IMR-90 (cell line): ENCODE data around the gene LRRTM3. TPM values are rescaled to one million over a fixed set of nuclear protein-coding genes. Genes with fewer than 3 reads are reported as not detected.

Experiments
- ATAC-seq: fragments of 200-7000 bp; cut with Tn5 transposase; 2 replicates; pipeline ENCODE4 v1.9.1; 2020; ENCODE audit warnings: low read depth, mild to moderate bottlenecking, moderate library complexity
- BruUV-seq: library from RNA; stranded (reverse); fragments of 400-500 nt; replicated peaks from 2 replicates; lab custom pipeline; 2021; lab: Mats Ljungman, UMichigan
- CTCF ChIA-PET: fragments of 300-600 bp; formaldehyde crosslinking; extraction: SDS; loops from one replicate; lab custom pipeline; 2021; ENCODE audit warnings: antibody characterized with exemption; lab: Yijun Ruan, JAX
- POLR2A ChIA-PET: fragments of 300-600 bp; sonication (Branson Sonifier 250); formaldehyde crosslinking; loops from one replicate; lab custom pipeline; 2022; ENCODE audit warnings: antibody characterized with exemption; ENCODE audit not compliant: unreplicated experiment; lab: Charles Lee
- DNase-seq: peaks from one replicate; pipeline ENCODE4 v3.0.0; 2013
- H2AFZ ChIP-seq: replicated peaks from 2 replicates; pipeline ENCODE3; 2013; ENCODE audit warnings: low read length, mild to moderate bottlenecking; ENCODE audit not compliant: poor library complexity
- H2AK5ac ChIP-seq: 2 replicates; pipeline ENCODE4 v1.6.1; 2013; ENCODE audit warnings: low read depth, low read length, inconsistent platforms
- H2AK9ac ChIP-seq: replicated peaks from 2 replicates; pipeline ENCODE3; 2013; ENCODE audit warnings: mild to moderate bottlenecking, low read depth, low read length, moderate library complexity; ENCODE audit not compliant: poor library complexity
- H2BK120ac ChIP-seq: 2 replicates; pipeline ENCODE4 v1.6.1; 2013; ENCODE audit warnings: low read depth, low read length, inconsistent platforms
- H2BK15ac ChIP-seq: 3 replicates; pipeline ENCODE4 v1.6.1; 2013; ENCODE audit warnings: low read depth, low read length, inconsistent platforms
- H2BK20ac ChIP-seq: 2 replicates; pipeline ENCODE4 v1.6.1; 2013; ENCODE audit warnings: low read depth, mild to moderate bottlenecking, inconsistent platforms, low read length, moderate library complexity
- H2BK5ac ChIP-seq: 2 replicates; pipeline ENCODE4 v1.6.1; 2013; ENCODE audit warnings: mild to moderate bottlenecking, low read depth, low read length, inconsistent platforms; ENCODE audit not compliant: poor library complexity, severe bottlenecking
- H3K14ac ChIP-seq: replicated peaks from 2 replicates; pipeline ENCODE4 v1.6.1; 2013; ENCODE audit warnings: low read depth, low read length, inconsistent platforms
- H3K18ac ChIP-seq: 2 replicates; pipeline ENCODE4 v1.6.1; 2013; ENCODE audit warnings: low read depth, low read length, control low read depth
- H3K23ac ChIP-seq: 2 replicates; pipeline ENCODE4 v1.6.1; 2013; ENCODE audit warnings: low read depth, low read length, inconsistent platforms
- H3K27ac ChIP-seq: 2 replicates; pipeline ENCODE4 v1.5.1; 2013; ENCODE audit warnings: mild to moderate bottlenecking, control low read depth, low read length; ENCODE audit not compliant: insufficient read depth
- H3K27me3 ChIP-seq: 2 replicates; pipeline ENCODE4 v1.6.1; 2013; ENCODE audit warnings: low read length; ENCODE audit not compliant: control insufficient read depth, insufficient read depth
- H3K36me3 ChIP-seq: 2 replicates; pipeline ENCODE4 v1.6.1; 2013; ENCODE audit warnings: low read length, mixed read lengths; ENCODE audit not compliant: control insufficient read depth, insufficient read depth
- H3K4ac ChIP-seq: 2 replicates; pipeline ENCODE4 v1.6.1; 2013; ENCODE audit warnings: low read depth, low read length, inconsistent platforms
- H3K4me1 ChIP-seq: 2 replicates; pipeline ENCODE4 v1.6.1; 2013; ENCODE audit warnings: low read length, mixed read lengths; ENCODE audit not compliant: control insufficient read depth, insufficient read depth
- H3K4me2 ChIP-seq: 2 replicates; pipeline ENCODE4 v1.6.1; 2013; ENCODE audit warnings: low read depth, mild to moderate bottlenecking, control low read depth, low read length, moderate library complexity
- H3K4me3 ChIP-seq: 2 replicates; pipeline ENCODE4 v1.5.1; 2013; ENCODE audit warnings: low read depth, mild to moderate bottlenecking, control low read depth, low read length, moderate library complexity; ENCODE audit not compliant: insufficient read depth
- H3K56ac ChIP-seq: 2 replicates; pipeline ENCODE4 v1.6.1; 2013; ENCODE audit warnings: low read length, inconsistent platforms; ENCODE audit not compliant: insufficient read depth; ENCODE audit errors: extremely low read depth
- H3K79me1 ChIP-seq, 2 experiments: 2 replicates each; pipeline ENCODE4 v1.6.1; 2013; ENCODE audit warnings: low read length in 2 of 2, inconsistent platforms in 1 of 2, low read depth in 1 of 2
- H3K9ac ChIP-seq: 2 replicates; pipeline ENCODE4 v1.6.1; 2013; ENCODE audit warnings: low read depth, low read length, control low read depth
- H3K9me1 ChIP-seq: 2 replicates; pipeline ENCODE4 v1.6.1; 2013; ENCODE audit warnings: low read length, inconsistent platforms; ENCODE audit not compliant: insufficient read depth
- H3K9me3 ChIP-seq: 2 replicates; pipeline ENCODE4 v1.6.1; 2013; ENCODE audit warnings: low read length; ENCODE audit not compliant: control insufficient read depth, insufficient read depth
- H4K20me1 ChIP-seq: 2 replicates; pipeline ENCODE4 v1.6.1; 2013; ENCODE audit warnings: low read length, inconsistent platforms; ENCODE audit not compliant: insufficient read depth
- H4K5ac ChIP-seq: 2 replicates; pipeline ENCODE4 v1.6.1; 2013; ENCODE audit warnings: mild to moderate bottlenecking, low read depth, low read length, control low read depth
- H4K8ac ChIP-seq, 2 experiments: 2 replicates each; pipeline ENCODE4 v1.6.1; 2013; ENCODE audit warnings: low read depth in 2 of 2, low read length in 2 of 2, control low read depth in 1 of 2, inconsistent platforms in 1 of 2
- H4K91ac ChIP-seq: 2 replicates; pipeline ENCODE4 v1.6.1; 2013; ENCODE audit warnings: low read depth, low read length, inconsistent platforms; ENCODE audit not compliant: insufficient read depth
- MAFK ChIP-seq: IDR thresholded peaks from 2 replicates; pipeline ENCODE4 v1.6.1; 2012; ENCODE audit warnings: low read depth, low read length, improper control_type of control experiment
- POLR2A ChIP-seq: IDR thresholded peaks from 2 replicates; pipeline ENCODE4 v1.6.1; 2012; ENCODE audit warnings: mild to moderate bottlenecking, low read depth, low read length
- dilution Hi-C: fragments of 300-500 bp; cut with HindIII; formaldehyde crosslinking; loops from one replicate; pipeline ENCODE4 v1.14.3; 2018; ENCODE audit warnings: low sequenced_read_pairs; ENCODE audit not compliant: unreplicated experiment
- in situ Hi-C: fragments of 300-500 bp; cut with MboI; formaldehyde crosslinking; loops from 3 replicates; pipeline ENCODE4 v1.14.3; 2019; ENCODE audit warnings: low sequenced_read_pairs, inconsistent platforms, mixed read lengths
- intact Hi-C: fragments of 100-400 bp; cut with micrococcal nuclease; formaldehyde crosslinking; loops from 2 replicates; pipeline ENCODE4 v1.10.0; 2022
- polyA plus RNA-seq, 3 experiments: library from polyadenylated mRNA; depleted of rRNA; stranded (reverse); fragments of >200 nt; gene quantifications; 2 replicates each; pipeline ENCODE4 v1.2.3, GENCODE V29; 2012; ENCODE audit warnings: low replicate concordance in 1 of 3
- total RNA-seq: library from RNA; depleted of rRNA; stranded (reverse); fragments of >200 nt; gene quantifications from 2 replicates; pipeline ENCODE4 v1.2.3, GENCODE V29; 2012

Gene LRRTM3
- total and polyA plus RNA-seq, 2 of the 4 experiments (the other 2 are of a cell fraction), result under 0.01 TPM; not detected in 1

GRCh38 chr10:66934711-66935110, 8.9 kb downstream of the LRRTM3 start:
- intact Hi-C loops, result no loop called here

More at GRCh38 chr10:66934711-66935110, 8.9 kb downstream of the LRRTM3 start:
- H2BK20ac ChIP-seq, result no peak overlapping the region
- H3K18ac ChIP-seq, result no peak overlapping the region
- H2BK15ac ChIP-seq, result no peak overlapping the region
- H3K56ac ChIP-seq, result no peak overlapping the region
- POLR2A ChIA-PET, result no interaction called here
- dilution Hi-C loops, result no loop called here
- H2AK9ac ChIP-seq, result no peak overlapping the region
- no peaks in the 10 kb centered on the region for H4K20me1 ChIP-seq
- in situ Hi-C loops, result loop anchor here (25.0 kb wide), 1 partner anchor 578 kb away; no protein-coding TSS in a partner anchor
- no peaks in the 10 kb centered on the region for H3K36me3 ChIP-seq
- no peak overlapping the region for H4K91ac ChIP-seq
- no peak overlapping the region for H3K23ac ChIP-seq
- BruUV-seq, result no TSS peak
- no peak overlapping the region for H3K9ac ChIP-seq
- H2AK5ac ChIP-seq, result no peak overlapping the region
- H3K9me3 ChIP-seq, result no peaks in the 10 kb centered on the region
- H3K27ac ChIP-seq, result no peak overlapping the region
- no peak overlapping the region for H4K5ac ChIP-seq
- TF ChIP-seq POLR2A (no peak), MAFK (peak; percentile 92)
- DNase-seq (no peak), ATAC-seq (no peak)
- H3K27me3 ChIP-seq, result no peaks in the 10 kb centered on the region
- H2BK120ac ChIP-seq, result no peak overlapping the region
- no peak overlapping the region for H3K14ac ChIP-seq
- no peak overlapping the region for H3K4me2 ChIP-seq
- H2BK5ac ChIP-seq, result no peak overlapping the region
- H3K4me3 ChIP-seq, result no peak overlapping the region
- no peak overlapping the region for H2AFZ ChIP-seq
- no peaks in the 10 kb centered on the region for H3K4me1 ChIP-seq
- H3K79me1 ChIP-seq, result no peaks in the 10 kb centered on the region
- H3K4ac ChIP-seq, result no peak overlapping the region
- H4K8ac ChIP-seq, result no peak overlapping the region
- no peaks in the 10 kb centered on the region for H3K9me1 ChIP-seq
- CTCF ChIA-PET, result interaction anchor here (0.6 to 1.3 kb wide), 3 partner anchors 9 to 844 kb away, joined by 3 to 9 read pairs (median 3); partner anchors contain the start of gene LRRTM3
